Measurements from ENCODE around the gene SLC5A2. TPM values are rescaled to one million over a fixed set of nuclear protein-coding genes. Genes with fewer than 3 reads are reported as not detected.

SLC5A2 gene
- total and polyA plus RNA-seq, 12 donors: 0.11 to 3.0 (median 1.3) TPM; not detected in 8

DNA sequence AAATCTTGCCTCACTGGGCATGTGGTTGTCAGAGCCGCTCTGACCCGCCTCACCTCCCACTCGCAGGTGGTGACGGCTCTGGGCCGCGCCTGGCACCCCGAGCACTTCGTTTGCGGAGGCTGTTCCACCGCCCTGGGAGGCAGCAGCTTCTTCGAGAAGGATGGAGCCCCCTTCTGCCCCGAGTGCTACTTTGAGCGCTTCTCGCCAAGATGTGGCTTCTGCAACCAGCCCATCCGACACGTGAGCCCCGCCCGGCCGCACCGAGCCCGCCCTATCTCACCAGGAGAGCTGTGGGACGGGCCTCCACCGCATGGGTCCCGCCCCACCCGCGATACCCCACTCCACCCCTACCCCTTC lies 7.0 kb upstream of the SLC5A2 start:
- intact Hi-C loops (cut with DNase I): loop anchor here in 1 of 2 donors (10.0 kb wide), 1 partner anchor 229 kb away; no protein-coding TSS in a partner anchor
- DNase-seq: no peak
- H3K4me1 ChIP-seq (replicated peaks in 1 of 2): peaks cover 0 to 21% of the 10 kb centered on the region in 2 donors
- H3K27ac ChIP-seq: peak overlapping the region in 1 of 5 donors; percentile 91
- H3K4me3 ChIP-seq: peak overlapping the region in 1 of 4 donors; percentile 53
- peaks cover 0 to 17% of the 10 kb centered on the region in 2 donors for H3K36me3 ChIP-seq (replicated peaks in 1 of 2)
- TF ChIP-seq POLR2A (IDR thresholded peaks at IDR 0.05): no peak
- TF ChIP-seq, protein P1, sequence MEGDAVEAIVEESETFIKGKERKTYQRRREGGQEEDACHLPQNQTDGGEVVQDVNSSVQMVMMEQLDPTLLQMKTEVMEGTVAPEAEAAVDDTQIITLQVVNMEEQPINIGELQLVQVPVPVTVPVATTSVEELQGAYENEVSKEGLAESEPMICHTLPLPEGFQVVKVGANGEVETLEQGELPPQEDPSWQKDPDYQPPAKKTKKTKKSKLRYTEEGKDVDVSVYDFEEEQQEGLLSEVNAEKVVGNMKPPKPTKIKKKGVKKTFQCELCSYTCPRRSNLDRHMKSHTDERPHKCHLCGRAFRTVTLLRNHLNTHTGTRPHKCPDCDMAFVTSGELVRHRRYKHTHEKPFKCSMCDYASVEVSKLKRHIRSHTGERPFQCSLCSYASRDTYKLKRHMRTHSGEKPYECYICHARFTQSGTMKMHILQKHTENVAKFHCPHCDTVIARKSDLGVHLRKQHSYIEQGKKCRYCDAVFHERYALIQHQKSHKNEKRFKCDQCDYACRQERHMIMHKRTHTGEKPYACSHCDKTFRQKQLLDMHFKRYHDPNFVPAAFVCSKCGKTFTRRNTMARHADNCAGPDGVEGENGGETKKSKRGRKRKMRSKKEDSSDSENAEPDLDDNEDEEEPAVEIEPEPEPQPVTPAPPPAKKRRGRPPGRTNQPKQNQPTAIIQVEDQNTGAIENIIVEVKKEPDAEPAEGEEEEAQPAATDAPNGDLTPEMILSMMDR (IDR thresholded peaks at IDR 0.05): no peak
- 79 to 97% (median 85%) methylated on average over 11 to 26 of the region's 26 CpGs for WGBS, 4 donors
- no peaks in the 10 kb centered on the region for H3K9me3 ChIP-seq (replicated peaks in 1 of 3)
- no peaks in the 10 kb centered on the region for H3K27me3 ChIP-seq

DNA sequence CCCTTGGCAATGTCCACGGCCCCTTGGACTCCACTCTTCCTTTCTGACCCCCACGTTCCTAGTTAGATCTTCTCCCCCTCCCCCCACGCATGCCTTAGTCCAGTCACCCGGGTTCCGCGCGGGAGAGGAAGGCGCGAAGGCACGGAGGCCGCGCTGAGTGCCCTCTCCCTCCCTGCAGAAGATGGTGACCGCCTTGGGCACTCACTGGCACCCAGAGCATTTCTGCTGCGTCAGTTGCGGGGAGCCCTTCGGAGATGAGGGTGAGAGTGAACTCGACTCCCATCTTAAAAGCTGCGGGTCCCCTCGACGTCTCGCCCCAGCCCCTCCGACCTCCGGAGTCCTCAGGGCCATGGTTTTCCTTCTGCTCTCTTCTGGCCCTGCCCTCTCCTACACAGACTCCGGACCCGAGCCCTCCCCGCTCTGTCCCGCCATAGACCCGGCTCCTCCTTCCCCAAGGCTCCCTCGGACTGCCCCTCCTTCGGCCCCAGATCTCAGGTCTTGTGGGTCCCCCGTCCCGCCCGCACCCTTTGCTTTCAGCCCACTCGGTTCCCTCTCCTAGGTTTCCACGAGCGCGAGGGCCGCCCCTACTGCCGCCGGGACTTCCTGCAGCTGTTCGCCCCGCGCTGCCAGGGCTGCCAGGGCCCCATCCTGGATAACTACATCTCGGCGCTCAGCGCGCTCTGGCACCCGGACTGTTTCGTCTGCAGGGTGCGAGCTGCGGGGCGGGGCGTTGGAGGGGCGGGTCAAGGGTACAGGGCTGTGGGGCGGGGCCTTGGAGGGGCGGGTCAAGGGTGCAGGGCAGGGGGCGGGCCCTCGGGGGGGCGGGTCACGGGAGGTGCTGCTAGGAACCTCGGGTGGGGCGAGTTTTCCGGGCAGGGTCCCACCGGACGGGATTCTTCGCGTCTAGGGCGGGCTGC lies 6.4 kb upstream of the SLC5A2 start:
- Histone ChIP-seq H3K27me3 (no peaks in the 10 kb centered on the region), H3K9me3 (replicated peaks in 1 of 3) (no peaks in the 10 kb centered on the region), H3K36me3 (replicated peaks in 1 of 2) (peaks cover 0 to 17% of the 10 kb centered on the region in 2 donors), H3K4me1 (replicated peaks in 1 of 2) (peaks cover 0 to 17% of the 10 kb centered on the region in 2 donors), H3K27ac (peak overlapping the region in 4 of 5 donors; percentile 44 to 91 (median 64)), H3K4me3 (peak overlapping the region in 2 of 4 donors; percentile 4 to 53)
- intact Hi-C loops (cut with DNase I): loop anchor here in 1 of 2 donors (10.0 kb wide), 1 partner anchor 228 kb away; no protein-coding TSS in a partner anchor
- peak; percentile 78 to 90 (median 86) for DNase-seq
- TF ChIP-seq, protein P1 (IDR thresholded peaks at IDR 0.05): no peak
- peak in 1 of 2 donors; percentile 29 for TF ChIP-seq POLR2A (IDR thresholded peaks at IDR 0.05)
- WGBS, 4 donors: 19 to 59% (median 33%) methylated on average over 39 to 68 of the region's 68 CpGs

DNA sequence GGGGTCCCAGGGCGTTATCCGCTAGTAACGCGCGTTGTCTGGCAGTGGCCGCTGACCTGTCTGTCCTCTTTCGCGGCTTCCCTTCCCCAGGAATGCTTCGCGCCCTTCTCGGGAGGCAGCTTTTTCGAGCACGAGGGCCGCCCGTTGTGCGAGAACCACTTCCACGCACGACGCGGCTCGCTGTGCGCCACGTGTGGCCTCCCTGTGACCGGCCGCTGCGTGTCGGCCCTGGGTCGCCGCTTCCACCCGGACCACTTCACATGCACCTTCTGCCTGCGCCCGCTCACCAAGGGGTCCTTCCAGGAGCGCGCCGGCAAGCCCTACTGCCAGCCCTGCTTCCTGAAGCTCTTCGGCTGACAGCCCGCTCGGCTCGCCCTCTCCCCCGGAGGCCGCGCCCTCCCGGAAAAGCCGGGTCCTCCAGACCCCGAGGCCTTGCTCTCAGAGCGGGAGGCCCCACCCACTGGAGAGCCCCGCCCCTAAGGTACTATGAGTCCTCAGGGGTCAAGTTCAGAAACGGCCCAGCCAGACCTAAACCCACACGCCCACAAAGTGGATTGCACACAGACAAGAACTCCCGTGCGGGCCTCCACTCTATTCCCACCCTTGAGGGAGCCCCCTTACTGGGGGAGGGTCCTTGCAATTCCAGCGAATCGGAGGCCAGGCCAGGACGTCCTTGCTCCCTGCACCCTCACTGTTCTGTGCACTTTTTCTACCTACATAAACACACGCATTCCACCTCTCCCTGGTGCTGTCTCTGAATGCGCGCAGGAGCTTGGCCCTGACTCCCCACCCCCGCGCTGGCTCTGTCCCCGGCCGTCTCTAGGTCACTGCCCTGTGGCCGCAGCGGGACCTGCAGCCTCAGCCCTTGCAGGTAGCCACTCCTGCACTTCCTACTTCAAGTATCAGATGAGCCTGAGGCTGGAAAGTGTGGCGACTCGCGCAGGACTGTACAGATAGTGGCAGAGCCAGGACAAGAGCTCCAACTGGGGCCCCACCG lies 5.4 kb upstream of the SLC5A2 start:
- Histone ChIP-seq H3K4me1 (replicated peaks in 1 of 2) (peaks cover 0 to 17% of the 10 kb centered on the region in 2 donors), H3K27ac (peak overlapping the region; percentile 44 to 91 (median 69)), H3K36me3 (replicated peaks in 1 of 2) (peaks cover 0 to 17% of the 10 kb centered on the region in 2 donors), H3K4me3 (peak overlapping the region in 2 of 4 donors; percentile 4 to 53), H3K27me3 (no peaks in the 10 kb centered on the region), H3K9me3 (replicated peaks in 1 of 3) (no peaks in the 10 kb centered on the region)
- 34 to 61% (median 43%) methylated on average over 30 to 67 of the region's 67 CpGs for WGBS, 4 donors
- intact Hi-C loops (cut with DNase I): loop anchor here in 1 of 2 donors (10.0 kb wide), 1 partner anchor 227 kb away; no protein-coding TSS in a partner anchor
- TF ChIP-seq, protein P1 (IDR thresholded peaks at IDR 0.05): peak; percentile 11 to 61 (median 38)
- peak; percentile 13 to 19 for TF ChIP-seq POLR2A (IDR thresholded peaks at IDR 0.05)
- peak; percentile 59 to 85 (median 82) for DNase-seq

Measured in adrenal gland (tissue), 12 donors.